ENCODE results near the gene INO80.

Gene INO80

GRCh38 chr15:41128174-41128902, 12.3 kb upstream of the INO80 start:
- ATAC-seq, result no peak
- peak; percentile 49; the same call in 1 of the 2 replicates for TF ChIP-seq TCF4 (CRISPR knock-in tag; IDR thresholded peaks at IDR 0.05; ENCODE audit: borderline replicate concordance)
- no peak for TF ChIP-seq PPARA (CRISPR knock-in tag; IDR thresholded peaks at IDR 0.05; ENCODE audit: borderline replicate concordance)

GRCh38 chr15:41125931-41126642, 10.0 kb upstream of the INO80 start:
- no peak for ATAC-seq
- TF ChIP-seq CSRNP3 (CRISPR knock-in tag; IDR thresholded peaks at IDR 0.05) (no peak), BACH2 (CRISPR knock-in tag; IDR thresholded peaks at IDR 0.05; ENCODE audit: borderline replicate concordance) (no peak), TCF4 (CRISPR knock-in tag; IDR thresholded peaks at IDR 0.05; ENCODE audit: borderline replicate concordance) (no peak), ARNTL (CRISPR knock-in tag; IDR thresholded peaks at IDR 0.05; ENCODE audit: borderline replicate concordance, low read depth) (no peak), OSR1 (CRISPR knock-in tag; IDR thresholded peaks at IDR 0.05) (no peak), TOX (CRISPR knock-in tag; IDR thresholded peaks at IDR 0.05; ENCODE audit: borderline replicate concordance) (no peak), ISL1 (CRISPR knock-in tag; IDR thresholded peaks at IDR 0.05) (no peak)

GRCh38 chr15:41125063-41125669, 9.1 kb upstream of the INO80 start:
- no peak for ATAC-seq
- TF ChIP-seq PPARA (CRISPR knock-in tag; IDR thresholded peaks at IDR 0.05; ENCODE audit: borderline replicate concordance), result no peak
- no peak for TF ChIP-seq PATZ1 (CRISPR knock-in tag; IDR thresholded peaks at IDR 0.05; ENCODE audit: borderline replicate concordance)
- no peak for TF ChIP-seq CSDC2 (CRISPR knock-in tag; IDR thresholded peaks at IDR 0.05)
- no peak for TF ChIP-seq TOX (CRISPR knock-in tag; IDR thresholded peaks at IDR 0.05; ENCODE audit: borderline replicate concordance)

GRCh38 chr15:41124058-41124457, 8.0 kb upstream of the INO80 start:
- ATAC-seq, result no peak
- TF ChIP-seq ZNF70 (CRISPR knock-in tag; IDR thresholded peaks at IDR 0.05) (no peak), ZFP3 (CRISPR knock-in tag; IDR thresholded peaks at IDR 0.05) (no peak), ZNF8 (CRISPR knock-in tag; IDR thresholded peaks at IDR 0.05) (no peak), OSR1 (CRISPR knock-in tag; IDR thresholded peaks at IDR 0.05) (no peak), ZC3H10 (CRISPR knock-in tag; IDR thresholded peaks at IDR 0.05) (no peak), ISL1 (CRISPR knock-in tag; IDR thresholded peaks at IDR 0.05) (no peak), TOX (CRISPR knock-in tag; IDR thresholded peaks at IDR 0.05; ENCODE audit: borderline replicate concordance) (no peak), BACH2 (CRISPR knock-in tag; IDR thresholded peaks at IDR 0.05; ENCODE audit: borderline replicate concordance) (no peak), CSRNP3 (CRISPR knock-in tag; IDR thresholded peaks at IDR 0.05) (no peak), RARB (CRISPR knock-in tag; IDR thresholded peaks at IDR 0.05) (no peak), PPARA (CRISPR knock-in tag; IDR thresholded peaks at IDR 0.05; ENCODE audit: borderline replicate concordance) (no peak)

- ATAC-seq, result no peak
- TF ChIP-seq TCF4 (CRISPR knock-in tag; IDR thresholded peaks at IDR 0.05; ENCODE audit: borderline replicate concordance), result no peak
- TF ChIP-seq CSRNP3 (CRISPR knock-in tag; IDR thresholded peaks at IDR 0.05), result no peak
- TF ChIP-seq CREB5 (CRISPR knock-in tag; IDR thresholded peaks at IDR 0.05; ENCODE audit: low read depth), result no peak
- TF ChIP-seq ZNF565 (CRISPR knock-in tag; conservative IDR thresholded peaks at IDR 0.05; ENCODE audit: low read depth), result no peak
- no peak for TF ChIP-seq ZNF70 (CRISPR knock-in tag; IDR thresholded peaks at IDR 0.05)
- TF ChIP-seq SNAI2 (CRISPR knock-in tag; IDR thresholded peaks at IDR 0.05), result no peak
- TF ChIP-seq ZFP30 (CRISPR knock-in tag; IDR thresholded peaks at IDR 0.05), result no peak
- no peak for TF ChIP-seq PPARA (CRISPR knock-in tag; IDR thresholded peaks at IDR 0.05; ENCODE audit: borderline replicate concordance)
- TF ChIP-seq CSDC2 (CRISPR knock-in tag; IDR thresholded peaks at IDR 0.05), result no peak
These were observed 6.8 kb upstream of the INO80 start for GRCh38 chr15:41122849-41123248.
